GM12864 (cell line): ENCODE measurements around the gene OR6C2.

ENCODE experiments used
- DNase-seq: peaks from one replicate; pipeline ENCODE4 v3.0.0-alpha.2; 2011; ENCODE audit warnings: low read depth
- H3K4me3 ChIP-seq: 2 replicates; pipeline ENCODE4 v1.5.1; 2011; ENCODE audit warnings: mild to moderate bottlenecking, low read depth, low read length, control low read depth
- TF ChIP-seq, protein P1 (sequence below): IDR thresholded peaks from 2 replicates; pipeline ENCODE4 v1.5.1; 2011; ENCODE audit warnings: low read depth, mild to moderate bottlenecking, moderate library complexity, low read length, control low read depth, inconsistent platforms; ENCODE audit errors: missing control alignments

Gene OR6C2

DNA sequence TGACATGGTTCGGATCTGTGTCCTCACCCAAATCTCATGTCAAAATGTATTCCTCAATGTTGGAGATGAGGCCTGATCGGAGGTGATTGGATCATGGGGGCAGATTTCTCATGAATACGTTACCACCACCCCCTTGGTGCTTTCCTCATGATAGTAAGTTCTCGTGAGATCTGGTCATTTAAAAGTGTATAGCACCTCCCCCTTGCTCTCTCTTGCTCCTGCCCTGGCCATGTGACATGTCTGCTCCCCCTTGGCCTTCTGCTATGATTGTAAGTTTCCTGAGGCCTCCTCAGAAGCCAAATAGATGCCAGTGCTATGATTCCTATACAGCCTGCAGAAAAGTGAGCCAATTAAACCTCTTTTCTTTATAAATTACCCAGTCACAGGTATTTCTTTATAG is 55.4 kb downstream of the OR6C2 start:
- TF ChIP-seq, protein P1, sequence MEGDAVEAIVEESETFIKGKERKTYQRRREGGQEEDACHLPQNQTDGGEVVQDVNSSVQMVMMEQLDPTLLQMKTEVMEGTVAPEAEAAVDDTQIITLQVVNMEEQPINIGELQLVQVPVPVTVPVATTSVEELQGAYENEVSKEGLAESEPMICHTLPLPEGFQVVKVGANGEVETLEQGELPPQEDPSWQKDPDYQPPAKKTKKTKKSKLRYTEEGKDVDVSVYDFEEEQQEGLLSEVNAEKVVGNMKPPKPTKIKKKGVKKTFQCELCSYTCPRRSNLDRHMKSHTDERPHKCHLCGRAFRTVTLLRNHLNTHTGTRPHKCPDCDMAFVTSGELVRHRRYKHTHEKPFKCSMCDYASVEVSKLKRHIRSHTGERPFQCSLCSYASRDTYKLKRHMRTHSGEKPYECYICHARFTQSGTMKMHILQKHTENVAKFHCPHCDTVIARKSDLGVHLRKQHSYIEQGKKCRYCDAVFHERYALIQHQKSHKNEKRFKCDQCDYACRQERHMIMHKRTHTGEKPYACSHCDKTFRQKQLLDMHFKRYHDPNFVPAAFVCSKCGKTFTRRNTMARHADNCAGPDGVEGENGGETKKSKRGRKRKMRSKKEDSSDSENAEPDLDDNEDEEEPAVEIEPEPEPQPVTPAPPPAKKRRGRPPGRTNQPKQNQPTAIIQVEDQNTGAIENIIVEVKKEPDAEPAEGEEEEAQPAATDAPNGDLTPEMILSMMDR = no peak
- H3K4me3 ChIP-seq = no peak overlapping the region
- no peak for DNase-seq

DNA sequence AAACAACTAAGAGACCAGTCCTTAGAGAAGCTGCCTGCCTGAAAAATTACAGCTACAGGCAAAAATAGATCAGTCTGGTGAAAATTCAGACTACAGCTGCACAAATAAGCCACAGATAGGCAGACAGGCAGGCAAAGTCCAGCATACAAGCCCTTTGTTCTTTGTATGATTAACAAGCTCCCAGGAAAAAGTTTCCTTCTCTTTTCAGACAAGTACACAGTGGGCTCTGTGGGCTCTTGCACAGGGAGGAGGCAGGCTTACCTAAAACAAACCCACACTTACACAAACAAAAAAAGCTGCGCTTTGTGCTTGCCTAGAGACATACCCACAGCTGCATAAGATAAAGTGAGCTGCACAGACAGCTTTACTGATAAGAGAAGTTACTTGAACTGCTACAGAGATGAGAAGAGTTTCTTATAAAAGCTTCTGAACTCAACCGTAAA is 56.0 kb downstream of the OR6C2 start:
- H3K4me3 ChIP-seq = no peak overlapping the region
- no peak for DNase-seq
- TF ChIP-seq, protein P1 = no peak

DNA sequence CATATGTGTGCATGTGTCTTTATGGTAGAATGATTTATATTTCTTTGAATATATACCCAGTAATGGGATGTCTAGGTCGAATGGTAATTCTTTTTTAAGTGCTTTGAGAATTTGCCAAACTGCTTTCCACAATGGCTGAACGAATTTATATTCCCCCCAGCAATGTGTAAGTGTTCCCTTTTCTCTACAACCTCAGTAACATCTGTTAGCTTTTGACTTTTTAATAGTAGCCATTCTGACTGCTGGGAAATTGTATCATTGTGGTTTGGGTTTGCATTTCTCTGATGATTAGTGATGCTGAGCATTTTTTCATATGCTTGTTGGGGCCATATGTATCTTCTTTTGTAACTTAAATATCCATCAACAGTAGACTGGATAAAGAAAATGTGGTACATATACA is 57.7 kb downstream of the OR6C2 start:
- H3K4me3 ChIP-seq = no peak overlapping the region
- no peak for DNase-seq
- TF ChIP-seq, protein P1 = no peak
